HG03039 (cell line): ENCODE data around the gene ABT1.
"Not testable (repeated sequence)": the region's sequence is repeated elsewhere in the genome, so short reads cannot be mapped to it uniquely, and the experiment has no call there.

Experiments
- ATAC-seq: cut with Tn5 transposase; IDR thresholded peaks from one replicate; pipeline ENCODE4 v1.9.1; 2021; ENCODE audit warnings: mild to moderate bottlenecking, moderate library complexity; ENCODE audit not compliant: unreplicated experiment

Gene ABT1

DNA sequence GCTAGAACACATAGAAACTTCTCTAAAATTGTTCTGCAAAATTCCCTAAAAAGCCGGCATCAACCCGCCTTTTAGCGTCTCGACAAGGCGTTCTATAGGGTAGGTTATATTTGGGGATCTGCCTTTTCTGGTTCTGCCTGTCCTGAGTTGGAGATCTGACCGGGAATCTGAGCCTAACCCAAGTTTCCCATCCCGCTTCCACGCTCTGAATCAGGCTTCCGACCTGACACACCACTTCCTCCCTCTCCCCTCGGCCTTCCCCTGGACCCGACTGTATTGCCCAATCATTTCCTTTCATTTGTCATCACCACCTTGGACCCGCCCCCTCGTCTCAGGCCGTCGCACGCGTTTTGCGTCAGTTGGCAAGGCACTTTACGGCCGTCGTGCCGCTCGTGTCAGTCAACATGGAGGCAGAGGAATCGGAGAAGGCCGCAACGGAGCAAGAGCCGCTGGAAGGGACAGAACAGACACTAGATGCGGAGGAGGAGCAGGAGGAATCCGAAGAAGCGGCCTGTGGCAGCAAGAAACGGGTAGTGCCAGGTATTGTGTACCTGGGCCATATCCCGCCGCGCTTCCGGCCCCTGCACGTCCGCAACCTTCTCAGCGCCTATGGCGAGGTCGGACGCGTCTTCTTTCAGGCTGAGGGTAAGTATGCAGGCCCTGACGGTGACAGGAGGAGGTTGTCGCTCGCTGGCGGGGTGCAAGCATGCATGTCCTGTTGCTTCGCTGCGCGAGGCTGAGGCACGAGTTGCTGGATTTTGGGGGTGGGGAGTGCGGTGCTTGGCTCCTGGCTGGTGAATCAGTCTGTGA, at the start of gene ABT1:
Gene ABT1, plus strand, starts transcription at position 375 of the 810 bp plus-strand sequence. Its CDS starts 30 bp downstream, at position 405.
- peak; percentile 68 for ATAC-seq

DNA sequence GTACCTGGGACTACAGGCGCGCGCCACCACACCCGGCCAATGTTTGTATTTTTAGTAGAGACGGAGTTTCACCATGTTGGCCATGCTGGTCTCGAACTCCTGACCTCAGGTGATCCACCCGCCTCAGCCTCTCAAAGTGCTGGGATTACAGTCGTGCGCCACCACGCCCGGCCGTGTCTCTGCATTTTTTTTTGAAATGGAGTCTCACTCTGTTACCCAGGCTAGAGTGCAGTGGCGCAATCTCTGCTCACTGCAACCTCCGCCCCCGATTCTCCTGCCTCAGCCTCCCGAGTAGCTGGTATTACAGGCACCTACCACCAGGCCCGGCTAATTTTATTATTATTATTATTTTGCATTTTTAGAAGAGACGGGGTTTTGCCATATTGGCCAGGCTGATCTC, 49.4 kb upstream of the ABT1 start:
- not testable (repeated sequence) for ATAC-seq

DNA sequence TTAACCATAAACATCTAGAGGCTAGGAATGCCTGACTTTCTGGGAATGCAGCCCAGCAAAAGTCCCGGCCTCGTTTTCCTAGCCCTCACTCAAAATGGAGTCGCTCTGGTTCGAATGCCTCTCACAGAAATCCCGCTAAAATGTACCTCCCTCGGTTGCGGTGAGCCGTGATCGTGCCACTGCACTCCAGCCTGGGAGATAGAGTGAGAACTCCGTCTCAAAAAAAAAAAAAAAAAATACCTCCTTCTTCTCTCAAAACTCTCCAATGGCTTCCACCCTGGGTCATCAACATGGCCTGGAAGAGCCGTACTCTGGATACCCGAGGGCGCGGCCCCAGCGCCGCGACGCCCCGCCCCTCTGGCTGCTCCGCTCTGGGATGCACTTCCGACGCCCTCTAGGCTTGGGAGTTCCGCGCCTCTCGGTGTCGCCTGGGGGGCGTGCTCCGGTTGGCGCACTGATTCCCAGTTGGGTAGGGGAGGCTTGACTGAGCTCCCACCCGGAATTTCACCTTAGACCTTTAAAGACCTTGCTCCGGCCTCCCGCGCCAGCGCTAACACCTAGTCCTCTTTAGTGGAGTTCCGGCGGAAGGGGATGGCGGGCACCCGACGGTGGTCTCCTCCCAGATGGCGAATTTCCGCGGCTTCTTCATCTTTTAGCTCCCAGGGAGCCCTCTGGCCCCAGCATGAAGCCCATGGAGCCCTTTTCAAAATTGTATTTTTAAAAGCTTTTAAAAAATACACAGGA, 46.3 kb upstream of the ABT1 start:
- no peak for ATAC-seq

DNA sequence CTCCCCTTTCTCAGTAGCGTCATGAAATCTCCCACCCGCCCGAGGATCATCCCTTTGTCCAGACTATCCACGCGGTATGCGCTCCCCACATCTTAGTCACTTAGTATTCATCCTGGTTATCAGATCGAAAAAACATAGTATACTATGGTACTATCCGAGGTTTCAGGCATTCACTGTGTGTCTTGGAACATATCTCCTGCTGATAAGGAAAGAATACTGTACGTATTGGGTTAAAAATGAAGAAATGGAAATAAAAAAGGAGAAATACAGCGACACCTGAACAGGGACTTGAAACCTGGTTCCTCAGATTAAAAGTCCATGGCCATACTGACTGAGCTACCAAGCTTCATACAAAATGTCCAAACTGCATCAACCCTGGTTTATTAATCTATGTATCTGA, 44.5 kb upstream of the ABT1 start:
- ATAC-seq: no peak

DNA sequence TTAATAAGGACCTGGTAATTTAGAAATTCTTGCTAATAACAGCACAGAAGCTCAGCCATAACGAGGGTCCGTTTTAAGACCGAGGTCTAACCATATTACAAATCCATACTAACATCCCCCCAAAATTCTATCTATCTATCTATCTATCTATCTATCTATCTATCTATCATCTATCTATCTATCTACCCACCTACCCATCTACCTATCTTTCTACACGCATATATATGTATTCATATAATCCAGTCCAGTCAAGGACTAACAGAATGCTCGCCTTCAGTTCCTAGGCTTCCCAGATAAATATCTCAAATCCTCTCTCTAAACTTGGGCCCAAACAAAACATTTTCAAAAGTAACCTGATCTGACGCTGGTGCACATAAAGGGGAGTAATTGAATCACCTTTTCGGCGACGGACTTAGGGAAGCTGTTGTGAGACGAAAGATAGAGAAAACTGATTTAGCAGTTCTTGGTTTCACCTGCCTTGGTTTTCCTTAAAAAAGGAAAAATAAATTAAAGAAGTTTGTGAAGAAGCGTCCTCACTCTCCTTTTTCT, 44.0 kb upstream of the ABT1 start:
- ATAC-seq: no peak

DNA sequence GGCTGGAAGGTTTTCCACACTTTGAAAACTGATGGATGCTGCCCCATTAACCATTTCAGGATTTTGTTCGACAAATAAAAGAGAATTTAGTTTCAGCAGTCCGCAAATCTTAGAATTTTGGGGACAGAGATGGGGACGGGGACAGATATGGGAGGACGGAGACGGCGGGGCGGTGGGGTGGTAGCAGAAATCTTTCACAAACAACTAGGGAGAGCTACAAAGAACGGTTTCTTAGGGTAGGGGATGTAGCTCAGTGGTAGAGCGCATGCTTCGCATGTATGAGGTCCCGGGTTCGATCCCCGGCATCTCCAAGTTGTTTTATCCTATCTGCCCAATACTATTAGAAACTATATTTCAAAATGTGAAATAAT, 43.5 kb upstream of the ABT1 start:
- peak; percentile 30 for ATAC-seq

DNA sequence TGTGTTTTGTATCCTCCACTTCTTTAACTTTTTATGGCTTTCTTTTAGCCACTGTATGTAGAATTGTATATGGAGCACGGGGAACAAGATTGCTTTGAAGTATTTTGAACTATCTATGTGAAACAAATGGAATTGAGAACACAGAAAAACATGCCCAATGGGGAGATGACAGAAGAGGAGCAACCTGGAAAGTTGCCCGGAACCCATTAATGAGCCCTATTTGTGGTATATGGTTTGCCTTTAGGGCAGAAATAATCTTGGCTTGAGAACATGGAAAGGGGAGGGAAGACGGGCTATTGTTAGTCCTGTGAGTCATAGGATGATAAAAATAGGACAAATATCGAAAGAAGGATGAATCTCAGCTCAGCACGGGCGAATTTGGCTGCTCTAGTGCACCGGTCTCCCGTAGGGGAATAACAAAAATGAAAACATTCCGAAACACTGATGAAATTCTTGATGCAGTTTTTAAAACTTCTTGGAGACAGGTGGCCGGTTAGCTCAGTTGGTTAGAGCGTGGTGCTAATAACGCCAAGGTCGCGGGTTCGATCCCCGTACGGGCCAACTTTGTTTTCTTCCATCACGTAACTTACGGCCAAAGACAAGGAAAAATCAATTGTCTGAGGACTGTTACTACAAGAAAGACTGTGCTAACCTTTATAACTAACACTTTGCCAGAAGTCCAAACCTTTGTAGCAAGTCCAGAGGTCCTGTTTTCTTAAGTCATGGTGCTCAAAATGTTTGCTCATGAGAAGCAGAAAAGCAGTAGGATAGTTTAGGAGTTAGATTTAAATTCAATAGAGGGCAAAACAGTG, 42.9 kb upstream of the ABT1 start:
- ATAC-seq: no peak

DNA sequence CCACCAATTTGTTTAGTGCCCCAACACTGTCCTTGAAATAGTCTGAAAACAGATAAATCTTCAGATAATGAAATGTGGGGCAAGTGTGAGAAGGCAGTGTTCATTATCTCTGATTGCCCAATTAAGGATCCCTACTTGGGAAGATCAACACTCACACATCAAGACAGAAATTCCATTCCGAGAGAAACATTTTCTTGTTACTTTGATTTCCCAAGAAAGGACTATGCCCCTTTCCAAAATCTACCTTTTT, 42.4 kb upstream of the ABT1 start:
- ATAC-seq: no peak

DNA sequence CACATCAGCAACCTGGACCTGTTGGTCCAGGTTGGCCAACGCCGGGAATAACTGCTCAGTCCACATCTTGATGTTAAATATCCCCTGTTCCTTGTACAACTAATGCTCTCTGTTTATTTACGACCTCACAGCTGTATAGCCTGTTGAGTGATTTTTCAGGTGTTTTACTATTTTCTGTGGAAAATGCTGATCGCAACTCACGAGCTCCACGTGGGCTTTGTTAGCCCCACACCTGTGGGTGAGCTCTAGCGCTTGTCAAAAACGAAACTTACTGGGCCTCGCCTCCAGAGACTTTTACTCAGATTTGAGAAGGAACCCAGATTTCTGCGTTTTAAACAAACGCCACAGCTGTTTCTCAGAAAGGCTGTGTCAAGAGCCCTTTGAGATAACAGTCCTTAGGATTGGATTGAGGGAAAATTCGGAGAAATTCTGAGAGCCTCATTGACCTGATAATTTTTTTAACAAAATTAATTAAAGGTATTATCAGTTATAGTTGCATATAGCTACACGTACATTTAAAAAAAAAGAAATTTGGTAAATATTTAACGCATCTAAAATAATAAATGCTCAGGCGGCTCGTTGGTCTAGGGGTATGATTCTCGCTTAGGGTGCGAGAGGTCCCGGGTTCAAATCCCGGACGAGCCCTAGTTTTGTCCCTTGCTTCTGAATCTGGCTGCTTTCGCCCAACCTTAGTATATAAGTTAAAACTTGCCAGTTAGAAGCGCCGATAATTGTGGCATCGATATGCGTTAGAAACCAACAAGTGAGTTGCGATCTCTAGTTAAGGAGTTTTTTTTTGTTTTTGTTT, 41.9 kb upstream of the ABT1 start:
- ATAC-seq: no peak

DNA sequence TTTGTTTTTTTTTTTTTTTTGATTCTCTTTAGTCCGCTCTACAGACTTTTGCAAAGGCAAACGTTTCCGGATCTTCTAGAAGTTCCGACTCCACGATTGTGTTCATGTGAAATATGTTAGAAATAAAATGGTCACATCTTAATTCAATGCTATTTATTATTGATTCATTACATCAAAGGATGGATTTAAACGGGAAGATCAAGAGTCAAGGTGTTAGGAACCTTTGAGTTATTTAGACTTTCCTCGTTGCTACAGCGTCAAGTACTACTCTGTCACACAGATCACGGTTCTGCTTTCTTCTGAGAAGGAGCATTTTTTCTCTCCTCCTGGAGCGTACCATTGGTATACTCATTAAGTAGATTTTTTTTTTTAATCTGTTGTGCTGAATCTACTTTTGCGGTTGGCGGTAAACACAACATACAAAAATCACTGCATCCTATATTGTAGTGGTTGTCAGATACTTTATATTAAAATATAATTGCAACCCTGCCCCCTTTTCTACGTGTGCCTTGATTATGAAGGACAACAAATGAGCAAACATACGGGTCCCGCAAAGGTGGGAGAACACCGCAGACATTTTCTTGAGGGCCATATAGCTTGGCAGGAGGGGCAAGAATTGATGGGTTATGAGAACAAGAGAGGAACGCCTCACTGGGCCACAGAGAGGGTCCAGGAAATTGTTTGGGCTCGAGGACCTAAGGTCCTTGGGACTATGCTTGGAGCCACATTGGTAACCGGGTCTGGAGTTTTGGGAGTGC, 41.1 kb upstream of the ABT1 start:
- no peak for ATAC-seq

DNA sequence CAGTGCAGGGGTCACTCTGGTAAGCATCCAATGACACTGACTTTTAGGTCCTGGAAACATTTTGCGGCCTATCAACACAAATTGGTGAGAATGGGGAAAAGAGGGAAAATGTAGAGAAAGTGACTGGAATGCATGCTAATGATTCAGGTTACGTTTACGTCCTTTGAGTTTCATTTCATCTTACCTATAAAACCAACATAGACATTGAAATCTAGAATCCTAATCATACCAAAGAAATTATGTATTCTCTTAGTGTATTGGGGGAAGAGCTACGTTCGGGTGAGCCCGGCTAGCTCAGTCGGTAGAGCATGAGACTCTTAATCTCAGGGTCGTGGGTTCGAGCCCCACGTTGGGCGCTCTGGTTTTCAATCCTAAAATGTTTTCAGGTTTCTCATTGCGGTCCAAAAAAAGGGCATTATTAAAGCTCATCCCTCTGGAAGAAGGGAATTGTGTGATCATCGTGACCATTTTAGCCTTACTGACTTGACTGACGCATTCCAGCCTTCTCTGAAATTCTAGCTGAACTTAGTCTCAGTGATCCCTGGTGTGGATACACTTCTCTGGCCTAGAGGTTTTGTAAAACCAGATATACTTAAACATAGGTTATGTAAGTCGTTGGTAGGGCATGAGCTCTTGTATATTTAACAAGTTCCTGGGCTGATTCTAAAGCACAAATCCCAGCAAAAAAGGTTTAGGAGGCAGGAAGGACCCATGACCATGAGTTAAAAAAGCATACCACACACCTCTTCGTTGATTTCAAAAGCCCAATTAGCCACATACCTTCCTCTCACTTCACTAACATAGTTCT, 40.3 kb upstream of the ABT1 start:
- ATAC-seq: no peak

DNA sequence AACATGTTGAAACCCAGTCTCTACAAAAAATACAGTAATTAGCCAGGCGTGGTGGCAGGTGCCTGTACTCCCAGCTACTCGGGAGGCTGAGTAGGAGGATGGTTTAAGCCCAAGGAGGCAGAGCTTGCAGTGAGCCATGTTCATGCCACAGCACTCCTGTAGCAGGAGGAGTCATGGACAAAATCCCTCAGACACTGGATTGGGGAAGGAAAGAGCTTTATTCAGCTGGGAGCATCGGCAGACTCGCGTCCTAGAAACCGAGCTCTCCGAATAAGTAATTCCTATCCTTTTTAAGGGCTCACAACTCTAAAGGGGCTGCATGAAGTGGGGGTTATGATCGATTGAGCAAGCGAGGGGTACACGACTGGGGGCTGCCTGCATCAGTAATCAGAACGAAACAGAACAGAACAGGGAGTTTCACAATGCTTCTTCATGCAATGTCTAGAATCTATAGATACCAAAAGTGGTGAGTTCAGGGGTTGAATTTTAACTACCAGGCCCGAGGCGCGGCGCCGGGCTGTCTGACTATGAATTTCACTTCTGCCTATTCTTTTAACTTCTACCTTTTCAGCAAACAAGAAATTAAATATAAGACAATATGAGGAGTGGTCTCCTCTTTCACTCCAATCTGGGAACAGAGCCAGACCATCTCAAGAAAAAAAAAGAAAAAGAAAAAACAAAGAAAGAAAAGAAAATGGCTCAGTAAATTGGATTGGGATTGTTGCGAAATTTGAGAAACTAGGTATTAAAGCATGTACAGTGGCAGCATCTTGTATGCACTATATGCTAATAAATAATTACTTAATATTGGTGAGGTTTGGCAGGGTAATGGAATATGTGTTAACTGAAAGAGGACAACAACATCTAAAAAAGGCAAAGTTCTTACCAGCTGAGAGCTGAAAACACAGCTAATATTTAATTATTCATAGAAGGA, 35.0 kb upstream of the ABT1 start:
- no peak for ATAC-seq

DNA sequence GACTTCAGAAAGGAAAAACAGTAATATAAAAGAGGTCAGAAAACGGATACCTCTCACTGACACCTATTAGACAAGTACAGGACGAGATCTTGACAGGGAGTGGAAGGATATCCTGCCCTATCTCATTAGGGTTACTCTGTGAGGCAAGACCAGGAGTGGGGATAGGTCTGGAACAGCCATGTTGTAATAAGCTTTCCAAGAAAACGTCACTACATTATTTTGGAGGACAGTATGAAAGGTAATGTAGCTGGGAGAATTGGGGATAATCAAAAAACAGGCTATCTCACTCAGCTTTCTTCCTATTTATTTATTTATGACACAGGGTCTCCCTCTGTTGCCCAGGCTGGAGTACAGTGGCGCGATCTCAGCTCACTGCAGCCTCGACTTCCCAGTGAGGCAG, 33.3 kb upstream of the ABT1 start:
- ATAC-seq: no peak

DNA sequence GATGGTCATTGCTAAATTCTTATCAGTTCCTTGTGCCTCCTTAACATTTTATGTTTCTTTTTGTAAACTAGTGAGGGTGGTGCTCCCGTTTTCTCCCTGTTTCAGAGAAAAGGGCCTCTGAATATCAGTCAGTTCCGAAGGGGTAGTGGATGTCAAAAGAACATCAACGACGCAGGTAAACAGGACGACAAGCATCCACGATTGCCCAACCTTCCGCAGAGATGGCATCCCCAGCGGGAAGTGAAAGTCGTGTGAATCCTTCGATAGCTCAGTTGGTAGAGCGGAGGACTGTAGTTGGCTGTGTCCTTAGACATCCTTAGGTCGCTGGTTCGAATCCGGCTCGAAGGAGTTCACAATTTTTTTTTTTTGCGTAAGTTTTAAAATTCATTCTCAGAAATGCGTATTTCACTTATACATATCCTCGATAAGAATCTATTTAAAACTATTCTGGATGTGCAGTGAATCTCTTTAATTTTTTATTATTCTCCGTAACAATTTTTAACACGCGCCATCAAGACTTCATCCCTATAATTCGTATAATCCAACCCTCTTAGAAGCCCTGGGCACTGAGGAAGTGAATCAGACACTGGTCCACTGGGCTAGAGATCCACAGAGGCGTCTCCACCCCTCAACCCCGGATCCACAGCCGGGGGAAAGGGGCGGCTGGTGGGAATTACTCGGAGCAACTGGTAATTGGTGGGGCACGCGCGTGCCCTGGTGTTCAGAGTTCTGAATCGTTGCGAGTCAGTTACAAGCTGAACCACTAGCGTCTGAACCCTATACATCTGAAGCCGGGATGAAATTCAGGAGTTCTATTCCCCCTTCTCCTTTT, 27.9 kb upstream of the ABT1 start:
- peak; percentile 50 for ATAC-seq

DNA sequence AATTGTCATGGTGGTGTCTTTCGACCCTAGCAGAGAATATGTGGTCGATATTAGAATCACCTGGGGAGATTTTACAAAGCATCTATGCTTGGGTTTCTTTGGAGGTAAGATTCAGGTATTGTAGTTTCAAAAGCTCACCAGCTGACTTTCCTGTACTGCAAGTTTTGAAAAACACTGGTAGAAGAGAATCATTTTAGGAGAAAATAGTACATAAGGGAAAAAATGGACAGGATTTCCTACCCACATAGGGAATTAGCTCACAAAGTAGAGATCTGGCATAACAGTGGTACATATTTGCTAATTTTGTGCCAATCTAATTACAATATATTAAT, 27.4 kb upstream of the ABT1 start:
- no peak for ATAC-seq

DNA sequence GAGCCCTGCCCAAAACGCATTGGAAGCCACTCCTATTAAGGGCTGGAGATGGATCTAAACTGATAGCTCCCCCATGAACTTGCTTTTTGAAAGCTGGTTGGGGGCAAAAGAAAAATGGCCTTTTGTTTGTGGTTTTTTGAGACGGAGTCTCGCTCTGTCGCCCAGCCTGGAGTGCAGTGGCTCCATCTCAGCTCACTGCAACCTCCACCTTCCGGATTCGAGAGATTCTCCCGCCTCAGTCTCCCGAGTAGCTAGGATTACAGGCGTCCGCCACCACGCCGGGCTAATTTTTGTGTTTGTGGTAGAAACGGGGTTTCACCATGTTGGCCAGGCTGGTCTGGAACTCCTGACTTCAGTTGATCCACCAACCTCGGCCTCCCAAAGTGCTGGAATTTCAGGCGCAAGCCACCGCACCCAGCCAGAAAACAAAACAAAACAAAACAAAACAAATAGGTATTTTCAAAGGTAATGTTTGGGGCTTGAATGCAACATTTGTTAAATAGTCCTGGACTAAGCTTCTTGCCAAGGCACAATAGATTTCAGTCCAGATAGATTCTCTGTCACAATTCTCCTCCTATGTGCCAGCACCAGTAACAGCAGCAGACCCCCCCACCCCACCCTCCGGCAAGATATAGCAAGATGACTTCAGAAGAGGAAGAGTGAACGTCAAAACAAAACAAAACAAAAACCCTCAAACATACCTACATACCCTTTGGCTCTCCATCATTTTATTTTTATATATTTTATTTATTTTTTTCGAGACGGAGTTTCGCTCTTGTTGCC, 26.5 kb upstream of the ABT1 start:
- no peak for ATAC-seq
